GM18909 (cell line): ENCODE data around the gene MECR.
"Not testable (repeated sequence)": the region's sequence is repeated elsewhere in the genome, so short reads cannot be mapped to it uniquely, and the experiment has no call there.

Experiments used
- ATAC-seq: cut with Tn5 transposase; IDR thresholded peaks from one replicate; pipeline ENCODE4 v1.9.1; 2021; ENCODE audit warnings: mild to moderate bottlenecking; ENCODE audit not compliant: unreplicated experiment, poor library complexity

Gene MECR

GRCh38 chr1:29177022-29177705 is 53.6 kb downstream of the MECR start:
- no peak for ATAC-seq

GRCh38 chr1:29176576-29176975 is 54.2 kb downstream of the MECR start:
- ATAC-seq = no peak

GRCh38 chr1:29172415-29172939 is 58.3 kb downstream of the MECR start:
- no peak for ATAC-seq

GRCh38 chr1:29171521-29171920 is 59.2 kb downstream of the MECR start:
- no peak for ATAC-seq

GRCh38 chr1:29171089-29171488 is 59.6 kb downstream of the MECR start:
- ATAC-seq = no peak

- no peak for ATAC-seq
These were observed 60.8 kb downstream of the MECR start for GRCh38 chr1:29169976-29170375.

GRCh38 chr1:29167904-29168303 is 62.8 kb downstream of the MECR start:
- ATAC-seq = no peak

GRCh38 chr1:29166291-29166878 is 64.3 kb downstream of the MECR start:
- no peak for ATAC-seq

GRCh38 chr1:29164588-29164987 is 66.1 kb downstream of the MECR start:
- no peak for ATAC-seq

GRCh38 chr1:29162476-29163138 is 68.1 kb downstream of the MECR start:
- no peak for ATAC-seq

- no peak for ATAC-seq
These were observed 68.7 kb downstream of the MECR start for GRCh38 chr1:29162025-29162424.

GRCh38 chr1:29159773-29160172 is 71.0 kb downstream of the MECR start:
- ATAC-seq = no peak

- no peak for ATAC-seq
These were observed 73.5 kb downstream of the MECR start for GRCh38 chr1:29157269-29157601.

- ATAC-seq = no peak
These were observed 74.0 kb downstream of the MECR start for GRCh38 chr1:29156543-29157268.

GRCh38 chr1:29152046-29152805 is 78.5 kb downstream of the MECR start:
- no peak for ATAC-seq

GRCh38 chr1:29150346-29150745 is 80.4 kb downstream of the MECR start:
- not testable (repeated sequence) for ATAC-seq

- no peak for ATAC-seq
These were observed 81.9 kb downstream of the MECR start for GRCh38 chr1:29148656-29149491.

GRCh38 chr1:29145739-29146437 is 84.8 kb downstream of the MECR start:
- ATAC-seq = no peak

GRCh38 chr1:29144178-29144577 is 86.6 kb downstream of the MECR start:
- ATAC-seq = no peak
